GM18508 (cell line): Measurements from ENCODE around the gene ARPC5L.
"Not testable (repeated sequence)": the region's sequence is repeated elsewhere in the genome, so short reads cannot be mapped to it uniquely, and the experiment has no call there.

Experiments
- ATAC-seq: cut with Tn5 transposase; IDR thresholded peaks from one replicate; pipeline ENCODE4 v1.9.1; 2021; ENCODE audit warnings: moderate number of reproducible peaks; ENCODE audit not compliant: insufficient read depth, unreplicated experiment

Gene ARPC5L

DNA sequence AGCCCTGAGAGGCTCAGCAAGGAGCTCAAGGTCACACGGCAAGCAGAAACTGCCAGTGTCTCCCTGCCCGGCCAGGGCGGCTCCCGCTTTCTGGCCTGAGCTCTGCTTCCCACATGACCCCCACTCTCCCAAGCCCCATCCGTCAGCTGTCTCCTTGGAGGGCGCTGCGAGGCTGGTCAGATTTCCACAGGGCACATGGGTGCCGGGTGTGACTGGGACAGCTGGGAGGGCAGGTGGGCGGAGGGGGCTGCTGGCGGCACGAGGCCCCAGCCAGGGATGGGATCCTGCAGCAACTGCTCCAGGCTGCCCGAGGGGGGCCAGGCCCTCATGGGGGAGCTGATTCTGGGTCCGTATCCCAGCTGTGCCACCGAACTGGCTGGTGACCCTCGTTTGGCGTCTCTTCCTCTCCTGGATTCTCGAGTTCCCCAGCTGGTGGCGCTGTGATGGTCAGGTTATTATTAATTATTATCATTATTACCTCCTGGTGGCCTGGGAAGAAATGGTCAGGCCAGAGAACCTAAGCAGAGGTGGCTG, 21.6 kb upstream of the ARPC5L start:
- no peak for ATAC-seq

DNA sequence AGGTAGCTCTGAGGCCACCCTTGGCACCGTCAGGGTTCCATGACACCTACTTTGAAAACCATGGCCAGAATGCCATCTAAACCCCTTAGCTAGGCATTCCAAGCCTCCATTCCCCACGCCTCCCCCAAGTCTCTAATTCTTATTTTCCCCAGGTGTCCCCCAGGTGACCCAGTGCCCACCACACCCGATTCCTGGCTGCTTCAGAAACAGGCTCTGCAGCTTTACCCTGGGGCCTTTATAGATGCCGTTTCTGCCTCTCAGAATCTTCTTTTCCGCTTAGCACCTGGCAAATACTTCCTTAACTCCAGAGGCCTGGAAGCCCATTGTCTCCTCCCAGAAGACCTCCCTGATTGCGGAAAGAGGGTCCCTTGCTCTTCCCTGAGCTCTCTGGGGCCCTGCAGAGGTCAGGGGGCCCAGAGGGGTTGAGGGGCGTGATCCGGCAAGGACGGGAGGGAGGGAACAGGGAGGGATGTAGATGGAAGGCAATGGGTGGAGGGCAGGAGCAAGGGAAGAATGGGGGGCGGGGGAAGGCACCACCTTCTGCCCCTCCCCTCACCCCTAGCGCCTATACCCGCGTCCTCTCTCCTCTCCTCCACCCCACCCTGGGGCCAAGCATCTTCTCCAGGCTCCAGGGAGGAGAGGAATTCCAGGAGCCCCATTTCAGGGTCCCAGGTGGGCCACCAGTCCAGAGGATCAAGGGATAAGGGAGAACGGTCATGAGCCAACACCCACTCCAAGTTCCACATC, 20.7 kb upstream of the ARPC5L start:
- ATAC-seq: no peak

DNA sequence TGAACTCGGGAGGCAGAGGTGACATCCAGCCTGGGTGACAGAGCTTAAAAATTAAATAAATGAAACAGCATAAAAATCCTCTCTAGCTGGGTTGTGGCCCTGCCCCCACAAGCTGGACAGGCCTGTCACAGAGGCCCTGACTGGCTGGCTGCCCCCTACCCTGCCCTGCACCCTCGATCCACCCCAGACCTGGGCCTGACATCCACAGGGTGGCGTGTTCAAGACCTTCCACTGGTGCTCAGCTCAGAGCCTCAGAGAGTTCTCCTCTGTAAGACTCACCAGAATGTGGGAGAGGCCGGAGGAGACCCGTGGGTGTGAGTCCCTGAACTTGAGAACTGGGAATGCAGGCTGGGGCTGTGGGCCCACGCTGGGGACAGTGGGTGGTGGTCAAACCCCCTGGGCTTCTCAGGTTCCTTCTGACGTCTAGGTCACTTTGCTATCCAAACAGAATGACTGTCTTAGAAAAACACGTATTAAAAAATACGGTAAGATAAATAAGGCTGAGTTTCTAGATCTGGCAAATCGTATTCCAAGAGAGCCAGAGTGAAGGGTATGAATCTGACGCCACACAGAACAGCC, 18.4 kb upstream of the ARPC5L start:
- no peak for ATAC-seq

DNA sequence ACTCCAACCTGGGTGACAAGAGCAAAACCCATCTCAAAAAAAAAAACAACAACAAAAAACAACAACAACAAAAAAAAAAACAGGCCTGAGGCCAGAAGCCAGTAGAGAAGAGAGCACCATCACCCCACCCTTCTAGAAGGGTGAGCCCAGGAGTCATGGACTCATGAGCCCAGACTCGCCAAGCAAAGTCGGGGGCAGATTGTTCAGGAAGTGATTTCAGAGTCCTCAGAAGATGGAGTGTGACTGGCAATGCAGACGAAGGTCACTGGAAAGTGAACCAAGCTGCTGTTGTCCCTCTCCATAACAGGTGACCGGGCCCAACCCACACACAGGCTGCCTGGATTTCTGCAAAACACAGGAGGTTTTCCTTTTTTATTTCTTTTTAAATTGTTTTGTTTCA, 17.6 kb upstream of the ARPC5L start:
- ATAC-seq: no peak

DNA sequence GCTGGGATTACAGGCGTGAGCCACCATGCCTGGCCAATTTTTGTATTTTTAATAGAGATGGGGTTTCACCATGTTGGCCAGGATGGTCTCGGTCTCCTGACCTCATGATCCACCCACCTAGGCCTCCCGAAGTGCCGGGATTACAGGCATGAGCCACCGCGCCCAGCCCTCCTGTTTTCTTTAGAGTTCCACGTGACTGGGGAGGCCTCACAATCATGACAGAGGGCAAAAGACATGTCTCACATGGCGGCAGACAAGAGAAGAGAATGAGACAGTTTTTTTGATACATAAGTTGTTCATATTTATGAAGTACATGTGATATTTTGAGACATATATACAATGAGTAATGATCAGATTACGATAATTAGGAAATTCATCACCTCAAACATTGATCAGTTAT, 15.5 kb upstream of the ARPC5L start:
- ATAC-seq: not testable (repeated sequence)

DNA sequence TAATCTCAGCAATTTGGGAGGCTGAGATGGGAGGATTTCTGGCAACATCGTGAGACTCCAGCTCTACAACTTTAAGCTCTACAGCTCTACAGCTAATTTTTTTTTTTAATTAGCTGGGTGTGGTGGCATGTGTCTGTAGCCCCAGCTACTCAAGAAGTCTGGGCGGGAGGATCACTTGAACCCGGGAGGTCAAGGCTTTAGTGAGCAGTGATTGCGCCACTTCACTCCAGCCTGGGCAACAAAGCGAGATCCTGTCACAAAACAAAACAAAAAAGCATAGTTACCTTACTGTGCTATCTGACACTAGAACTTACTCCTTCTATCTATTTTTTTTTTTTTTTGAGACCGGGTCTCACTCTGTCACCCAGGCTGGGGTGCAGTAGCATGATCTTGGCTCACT, 15.0 kb upstream of the ARPC5L start:
- ATAC-seq: no peak

DNA sequence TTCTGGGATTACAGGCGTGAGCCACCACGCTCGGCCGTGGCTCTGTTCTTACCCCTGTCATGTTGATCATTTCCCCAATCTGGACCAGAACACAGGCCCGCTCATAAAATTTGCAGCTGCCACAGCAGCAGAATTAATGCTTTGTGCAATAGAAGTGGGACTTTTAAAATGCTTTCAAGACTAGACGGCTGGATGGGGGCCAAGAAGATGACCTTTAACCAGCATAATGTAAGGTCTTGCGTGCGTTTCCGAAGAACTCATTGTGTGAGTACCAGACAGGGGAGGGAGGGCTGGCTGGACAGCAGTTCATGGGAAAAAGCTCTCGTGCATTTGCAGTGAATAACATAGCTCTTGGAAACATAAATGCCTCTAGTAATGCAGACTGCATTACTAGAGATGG, 12.1 kb upstream of the ARPC5L start:
- no peak for ATAC-seq

DNA sequence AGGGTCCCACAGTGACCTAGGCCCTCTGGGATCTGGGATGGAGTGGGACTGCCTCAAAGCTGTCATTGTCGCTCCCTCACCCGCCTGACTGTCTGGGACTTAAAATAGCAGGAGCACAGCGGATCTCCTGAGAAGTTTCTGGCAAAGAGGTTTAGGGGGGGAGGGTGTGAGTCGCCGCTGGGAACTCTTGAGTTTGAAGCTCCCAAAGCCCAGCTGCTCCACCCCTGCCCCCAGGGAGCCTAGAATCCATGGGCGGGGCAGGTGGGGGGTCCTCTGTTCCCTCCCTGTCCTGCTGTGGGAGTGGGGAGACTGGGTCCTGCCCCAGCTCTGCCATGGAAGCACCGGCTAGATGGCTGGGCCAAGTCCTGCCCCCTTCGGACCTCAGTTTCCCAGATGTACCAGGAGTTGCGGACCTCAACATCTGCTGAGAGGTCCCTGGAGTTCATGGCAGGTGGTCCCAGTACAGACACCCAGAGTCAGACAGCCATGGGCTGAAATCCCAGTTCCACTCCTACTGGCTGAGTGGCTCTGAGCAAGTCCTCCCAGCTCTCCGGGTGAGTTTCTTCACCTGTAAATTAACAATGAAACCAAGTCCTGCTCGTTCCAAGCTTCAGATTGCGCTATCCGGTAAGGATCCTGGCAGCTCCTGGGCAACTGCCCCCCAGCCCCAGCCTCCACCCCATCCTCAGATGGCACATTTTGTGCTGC, 9.7 kb upstream of the ARPC5L start:
- no peak for ATAC-seq

DNA sequence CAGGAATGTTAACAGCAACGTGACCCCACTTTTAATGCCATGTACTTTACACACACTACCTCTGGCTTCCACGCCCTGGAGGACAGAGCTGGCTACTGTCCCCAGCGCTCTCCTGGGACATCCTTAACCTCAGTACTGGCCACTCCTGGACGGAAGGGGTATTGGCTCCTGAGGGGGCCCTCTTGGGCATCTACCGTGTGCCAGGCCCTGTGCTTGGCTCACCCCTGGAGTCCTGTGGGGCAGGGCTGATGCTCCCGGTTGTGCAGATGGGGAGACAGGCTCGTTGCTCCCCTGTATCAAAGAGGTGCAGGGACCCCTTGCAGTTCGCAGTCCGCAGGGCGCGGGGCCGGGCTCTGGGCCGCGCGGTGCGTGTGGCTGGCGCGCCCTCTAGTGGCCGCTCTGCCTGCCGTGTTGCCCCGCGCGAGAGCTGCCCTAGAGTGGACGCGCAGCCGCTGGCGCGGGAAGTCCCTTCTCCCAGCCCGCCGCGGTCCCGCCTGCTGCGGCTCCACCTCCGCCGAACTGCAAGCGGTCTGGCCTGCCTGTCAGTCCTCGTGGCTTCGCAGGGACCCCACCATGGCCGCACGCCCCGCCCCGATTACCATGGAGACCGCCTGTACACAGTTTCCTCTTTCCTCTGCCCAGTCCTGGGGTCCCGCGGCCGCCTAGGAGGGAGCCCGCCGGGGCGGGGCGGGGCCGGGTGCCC, 8.9 kb upstream of the ARPC5L start, which contains the start of gene WDR38:
TSS of gene WDR38 (plus strand) at position 632 of the 703 bp plus-strand sequence. CDS start 72 bp downstream, outside the sequence.
- ATAC-seq: no peak

DNA sequence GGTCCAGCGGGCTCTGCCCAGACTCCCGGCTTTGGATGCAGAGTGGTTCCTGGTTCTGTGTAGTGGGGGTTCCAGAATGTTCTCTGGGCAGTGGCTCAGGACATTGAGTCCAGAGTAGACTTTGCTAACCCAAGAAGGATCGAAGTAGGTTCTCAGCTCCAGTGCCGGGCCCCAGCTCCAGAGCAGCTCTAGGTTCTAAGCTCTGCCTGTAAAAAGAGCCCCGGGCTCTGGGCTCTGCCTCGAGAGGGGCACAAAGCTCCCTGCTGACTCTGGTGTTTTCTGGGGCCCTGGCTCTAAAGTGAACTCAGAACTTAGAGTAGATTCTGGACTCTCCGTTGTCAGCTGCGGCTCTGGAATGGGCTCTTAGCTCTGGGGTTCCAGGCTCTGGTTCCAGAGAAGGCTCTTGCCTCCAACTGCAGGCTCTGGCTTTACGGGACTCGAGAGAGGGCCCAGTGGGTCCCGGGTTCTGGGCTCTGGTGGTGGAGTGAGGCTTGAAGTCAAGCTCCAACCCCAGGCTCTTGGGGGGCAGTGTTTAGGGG, 8.3 kb upstream of the ARPC5L start:
- ATAC-seq: no peak

DNA sequence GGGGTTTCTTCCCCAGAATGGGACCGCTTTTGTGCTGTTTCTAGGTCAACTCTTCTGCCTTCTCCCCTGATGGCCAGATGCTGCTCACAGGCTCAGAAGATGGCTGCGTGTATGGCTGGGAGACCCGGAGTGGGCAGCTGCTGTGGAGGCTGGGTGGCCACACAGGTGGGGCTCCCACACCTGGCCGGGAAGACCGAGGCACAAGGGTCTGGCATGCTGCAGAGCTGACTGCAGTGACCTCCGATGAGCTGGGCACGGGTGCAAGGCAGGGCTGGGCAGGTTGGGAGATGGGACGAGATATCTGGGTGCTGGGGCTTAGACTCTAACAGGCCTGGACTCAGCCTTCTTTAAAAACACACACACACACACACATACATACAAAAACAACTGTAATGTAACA, 7.8 kb upstream of the ARPC5L start:
- no peak for ATAC-seq

DNA sequence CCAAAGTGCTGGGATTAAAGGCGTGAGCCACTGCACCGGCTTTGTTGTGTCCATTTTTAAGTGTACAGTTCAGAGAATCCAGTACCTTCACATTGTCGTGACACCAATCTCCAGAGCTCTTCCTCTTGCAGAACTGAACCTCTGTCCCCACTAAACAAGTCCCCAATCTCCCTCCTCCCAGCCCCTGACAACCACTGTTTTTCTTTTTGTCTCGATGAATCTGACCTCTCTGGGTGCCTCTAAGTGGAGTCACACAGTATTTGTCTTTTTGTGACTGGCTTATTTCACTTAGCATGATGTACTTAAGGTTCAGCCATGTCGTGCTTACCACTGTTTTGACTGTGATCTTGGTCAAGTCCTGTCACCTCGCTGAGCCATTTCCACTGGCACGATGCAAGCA, 7.1 kb upstream of the ARPC5L start:
- ATAC-seq: no peak

DNA sequence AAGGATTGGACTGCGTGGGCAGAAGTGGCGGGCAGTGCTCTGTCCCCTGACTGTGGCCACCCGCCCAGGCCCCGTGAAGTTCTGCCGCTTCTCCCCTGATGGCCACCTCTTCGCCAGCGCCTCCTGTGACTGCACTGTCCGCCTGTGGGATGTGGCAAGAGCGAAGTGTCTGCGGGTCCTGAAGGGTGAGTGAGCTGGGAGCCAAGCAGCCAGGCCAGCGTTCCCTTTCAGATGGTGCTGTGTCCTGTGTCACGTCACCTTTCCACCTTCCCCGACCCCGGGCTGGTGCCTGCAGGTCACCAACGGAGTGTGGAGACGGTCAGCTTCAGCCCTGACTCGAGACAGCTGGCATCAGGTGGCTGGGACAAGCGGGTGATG, 6.4 kb upstream of the ARPC5L start:
- no peak for ATAC-seq

DNA sequence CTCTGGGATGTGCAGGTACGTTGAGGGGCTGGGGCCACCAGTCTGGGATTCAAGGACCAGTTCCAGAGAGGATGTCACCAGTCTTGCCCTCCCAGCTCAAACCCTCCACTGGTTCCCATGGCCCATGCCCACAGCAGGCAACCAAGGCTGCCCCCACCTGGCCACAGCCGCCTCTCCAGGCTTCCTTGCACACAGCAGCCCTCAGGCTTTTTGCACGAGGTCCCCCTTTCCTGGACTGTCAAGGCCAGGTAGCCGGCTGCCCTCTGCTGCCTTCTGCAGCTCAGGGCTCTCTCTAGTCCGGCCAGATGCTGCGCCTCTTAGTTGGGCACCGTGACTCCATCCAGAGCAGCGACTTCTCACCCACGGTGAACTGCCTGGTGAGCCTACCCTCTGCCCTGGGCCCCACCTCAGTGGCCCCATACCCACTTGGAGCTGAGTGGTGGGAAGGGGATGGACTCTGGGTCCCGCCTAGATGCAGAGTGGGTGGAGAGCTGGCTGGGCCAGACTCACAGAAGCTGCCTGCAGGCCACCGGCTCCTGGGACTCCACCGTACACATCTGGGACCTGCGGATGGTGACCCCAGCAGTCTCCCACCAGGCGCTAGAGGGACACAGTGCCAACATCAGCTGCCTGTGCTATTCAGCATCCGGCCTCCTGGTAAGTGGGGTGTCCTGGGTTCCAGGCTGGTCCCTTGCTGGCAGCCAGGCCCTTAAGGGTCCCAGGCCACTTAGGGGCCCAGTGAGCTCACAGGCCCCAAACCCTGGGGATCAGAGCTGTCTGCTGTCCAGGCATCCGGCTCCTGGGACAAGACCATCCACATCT, 5.8 kb upstream of the ARPC5L start:
- no peak for ATAC-seq

DNA sequence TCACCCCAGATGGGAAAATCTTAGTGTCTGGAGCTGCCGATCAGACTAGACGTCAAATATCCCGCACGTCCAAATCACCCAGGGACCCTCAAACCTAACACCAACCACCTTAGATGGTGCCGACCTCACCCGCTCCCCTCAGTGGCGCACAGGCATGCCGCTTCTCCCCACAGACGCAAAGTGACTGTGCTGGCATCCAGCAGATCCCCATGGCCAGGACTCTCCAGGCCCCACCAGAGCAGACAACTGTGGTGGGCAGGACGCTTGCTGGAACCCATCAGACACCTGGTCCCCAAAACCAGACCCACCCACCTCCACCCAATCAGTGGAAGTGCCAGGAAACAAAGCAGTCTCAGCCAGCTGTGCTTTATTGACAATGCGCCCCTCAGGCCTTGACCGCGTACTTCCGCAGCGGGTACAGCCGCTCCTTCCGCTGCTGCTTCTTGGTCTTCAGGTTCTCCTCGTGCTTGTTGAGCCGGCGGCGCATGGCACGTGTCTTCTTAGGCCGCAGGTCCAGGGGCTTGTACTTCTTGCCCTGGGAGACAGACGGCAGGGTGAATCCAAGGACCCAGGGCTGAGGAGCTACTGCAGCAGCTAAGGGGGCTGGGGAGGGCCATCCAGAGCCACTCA, 4.3 kb upstream of the ARPC5L start:
- no peak for ATAC-seq

DNA sequence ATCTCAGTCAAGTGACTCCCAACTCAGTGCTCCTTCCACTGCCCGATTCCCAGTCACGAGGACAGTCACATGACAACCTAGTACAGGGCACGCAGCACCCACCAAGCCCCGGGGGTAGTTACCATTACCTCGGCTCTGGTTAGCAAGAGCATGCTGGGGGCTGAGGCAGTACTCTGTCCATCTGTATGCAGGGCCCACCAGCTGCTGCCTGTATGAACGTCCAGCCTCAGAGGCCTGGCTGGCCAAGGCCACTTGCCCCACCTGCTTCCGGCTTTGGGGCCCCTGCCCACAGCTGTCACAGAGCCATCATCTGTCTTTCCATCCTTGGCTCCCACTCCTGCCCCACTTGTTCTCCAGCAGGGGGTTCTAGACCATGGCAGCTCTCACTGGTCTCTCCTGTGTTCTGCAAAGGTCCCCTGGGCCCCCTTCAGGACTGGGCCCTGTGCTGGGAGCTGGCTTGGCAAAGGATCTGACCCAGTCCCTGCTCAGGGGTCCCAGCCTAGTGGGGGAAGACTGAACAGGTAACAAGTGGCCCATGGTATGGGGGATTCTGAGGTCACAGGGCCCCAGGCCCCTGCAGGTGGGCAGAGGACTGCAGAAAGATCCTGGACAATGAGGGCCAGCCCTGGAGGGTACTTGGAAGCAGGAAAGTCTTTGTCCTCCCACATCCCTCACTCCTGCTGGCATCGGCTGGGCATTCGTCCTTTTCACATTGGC, 3.4 kb upstream of the ARPC5L start:
- no peak for ATAC-seq

DNA sequence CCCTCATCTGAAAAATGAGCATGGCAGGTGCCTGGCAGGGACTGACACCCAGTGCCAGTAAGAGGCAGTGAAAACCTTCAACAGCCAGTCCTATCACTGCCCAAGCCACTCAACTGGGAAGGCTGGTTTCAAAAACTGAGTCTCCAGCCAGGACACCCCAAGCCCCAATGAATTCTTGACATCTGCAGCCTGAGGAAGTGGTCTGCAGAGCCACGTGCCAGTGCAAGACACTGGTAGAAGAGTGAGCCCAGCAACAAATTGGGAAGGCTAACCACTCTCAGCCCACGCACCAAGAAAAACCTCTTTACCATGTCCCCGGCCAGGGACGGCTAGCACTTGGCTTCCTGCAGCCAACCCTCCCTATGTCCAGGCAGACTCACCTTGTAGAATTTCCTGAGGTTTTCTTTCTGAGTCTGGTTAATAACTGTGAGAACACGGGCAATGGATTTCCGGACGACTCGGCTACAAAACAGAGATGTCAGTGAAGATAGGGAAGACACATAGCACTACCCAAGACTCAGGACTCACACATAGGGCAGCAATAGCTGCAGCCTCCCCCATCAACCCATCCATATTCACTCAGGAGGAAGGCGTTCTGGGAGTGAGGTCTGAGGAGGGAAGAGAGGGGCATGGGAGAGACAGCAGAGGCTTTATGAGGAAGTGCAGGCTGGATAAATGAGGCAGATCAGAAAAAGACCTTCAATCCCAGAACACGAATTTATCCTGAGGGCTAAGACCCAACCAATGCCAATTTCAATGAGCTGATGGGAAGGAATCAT, 1.9 kb upstream of the ARPC5L start:
- no peak for ATAC-seq
